Activated CD4-positive, alpha-beta T cell treated with anti-CD3 and anti-CD28 coated beads, Interleukin-2, amount 10 ng/mL, durations not matched to agents 24 days and 14 days (primary cell): Measurements from ENCODE around the gene RAD9A. TPM values are rescaled to one million over a fixed set of nuclear protein-coding genes. Genes with fewer than 3 reads are reported as not detected.

Source experiments
- DNase-seq: peaks from one replicate; pipeline ENCODE4 v3.0.0; 2022
- H3K27ac Mint-ChIP-seq: one replicate; pipeline ENCODE4 v1.8.0; 2022; ENCODE audit warnings: mild to moderate bottlenecking, mixed read lengths
- H3K27me3 Mint-ChIP-seq: one replicate; pipeline ENCODE4 v1.8.0; 2022; ENCODE audit warnings: mixed read lengths
- H3K36me3 Mint-ChIP-seq: one replicate; pipeline ENCODE4 v1.8.0; 2022; ENCODE audit warnings: low read depth, mild to moderate bottlenecking, mixed read lengths
- H3K4me1 Mint-ChIP-seq: one replicate; pipeline ENCODE4 v1.8.0; 2021; ENCODE audit warnings: mixed read lengths
- H3K4me3 Mint-ChIP-seq: one replicate; pipeline ENCODE4 v1.8.0; 2022; ENCODE audit warnings: mild to moderate bottlenecking, moderate library complexity, mixed read lengths
- H3K9me3 Mint-ChIP-seq: one replicate; pipeline ENCODE4 v1.8.0; 2021; ENCODE audit warnings: mixed read lengths
- intact Hi-C: fragments of 100-400 bp; cut with micrococcal nuclease; formaldehyde crosslinking; loops from one replicate; pipeline ENCODE4 v1.15.1; 2023
- total RNA-seq: library from RNA; stranded (reverse); gene quantifications from 2 replicates; pipeline ENCODE4 v1.2.3, GENCODE V29; 2022

The RAD9A gene
- total RNA-seq, 1 donor from 2014 or later: 31.6 TPM

DNA sequence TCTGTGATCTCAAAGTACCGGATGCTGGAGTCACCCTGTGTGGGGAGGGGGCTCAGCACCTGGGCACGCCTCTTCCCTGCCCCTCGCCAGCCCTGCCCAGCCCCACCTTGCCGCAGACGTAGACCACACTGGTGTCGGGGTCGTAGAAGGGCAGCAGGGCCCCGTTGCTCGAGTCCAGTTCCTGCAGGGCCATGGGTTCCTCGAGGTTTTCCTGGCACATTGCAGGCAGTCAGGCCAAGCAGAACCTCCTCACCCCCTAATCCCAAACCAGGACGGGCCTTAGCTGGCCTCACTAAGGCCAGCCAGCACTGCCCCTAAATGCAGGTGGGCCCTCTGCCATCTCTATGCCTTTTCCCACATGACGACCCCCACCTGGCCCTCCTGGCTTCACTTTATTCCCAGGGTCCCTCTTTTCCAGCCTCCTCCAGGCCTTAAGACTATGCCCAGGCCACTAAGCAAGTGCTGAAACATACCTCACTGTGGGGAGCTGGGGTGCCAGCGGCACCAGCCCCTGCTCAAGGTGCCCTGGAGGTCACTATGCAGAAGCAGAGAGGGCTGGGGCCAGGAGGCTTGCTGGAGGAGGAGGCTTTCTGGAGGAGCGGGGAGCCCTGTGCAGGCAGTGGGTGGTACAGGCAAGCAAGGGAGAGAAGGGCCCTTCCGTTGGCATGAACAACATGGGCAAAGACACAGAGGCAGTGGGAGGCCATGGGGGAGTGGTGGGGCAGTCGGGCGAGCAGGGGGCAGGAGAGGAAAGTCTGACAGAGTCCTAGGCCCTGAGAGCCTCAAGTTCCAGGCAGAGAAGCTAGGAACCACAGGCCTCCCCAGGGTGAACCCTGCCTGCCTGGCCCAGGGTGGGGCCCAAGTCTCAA is 48.7 kb downstream of the RAD9A start:
- intact Hi-C loops: no loop called here
- Mint-ChIP-seq H3K36me3 (peaks cover 37% of the 10 kb centered on the region), H3K4me3 (peak overlapping the region; percentile 99), H3K27me3 (no peaks in the 10 kb centered on the region), H3K9me3 (no peaks in the 10 kb centered on the region), H3K4me1 (peaks cover 48% of the 10 kb centered on the region), H3K27ac (peak overlapping the region; percentile 98)
- DNase-seq: no peak

DNA sequence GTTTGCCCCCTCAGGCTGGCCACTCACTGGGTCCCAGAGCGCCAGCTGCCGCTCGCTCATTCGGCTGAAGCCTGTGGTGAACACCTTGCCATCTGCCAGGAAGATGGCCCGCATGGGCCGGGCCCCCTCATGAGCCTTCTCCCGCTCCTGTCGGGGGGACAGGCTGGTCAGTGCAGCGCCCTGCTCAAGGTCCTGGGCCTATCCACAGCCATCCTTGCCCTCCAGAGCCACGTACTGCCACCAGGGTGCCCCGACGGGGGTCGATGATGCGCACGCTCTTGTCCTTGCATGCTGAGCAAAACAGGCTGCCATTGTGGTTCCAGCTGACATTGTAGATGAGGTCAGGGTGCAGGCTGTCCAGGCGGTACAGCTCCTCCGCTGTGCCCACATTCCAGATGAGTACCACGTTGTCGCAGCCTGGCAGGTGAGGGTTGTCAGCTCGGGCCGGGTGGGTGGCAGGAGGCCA is 49.3 kb downstream of the RAD9A start:
- DNase-seq: no peak
- H3K4me1 Mint-ChIP-seq: peaks cover 52% of the 10 kb centered on the region
- intact Hi-C loops: no loop called here
- peaks cover 32% of the 10 kb centered on the region for H3K36me3 Mint-ChIP-seq
- H3K4me3 Mint-ChIP-seq: peak overlapping the region; percentile 36
- no peaks in the 10 kb centered on the region for H3K27me3 Mint-ChIP-seq
- H3K9me3 Mint-ChIP-seq: no peaks in the 10 kb centered on the region
- H3K27ac Mint-ChIP-seq: peak overlapping the region; percentile 81

DNA sequence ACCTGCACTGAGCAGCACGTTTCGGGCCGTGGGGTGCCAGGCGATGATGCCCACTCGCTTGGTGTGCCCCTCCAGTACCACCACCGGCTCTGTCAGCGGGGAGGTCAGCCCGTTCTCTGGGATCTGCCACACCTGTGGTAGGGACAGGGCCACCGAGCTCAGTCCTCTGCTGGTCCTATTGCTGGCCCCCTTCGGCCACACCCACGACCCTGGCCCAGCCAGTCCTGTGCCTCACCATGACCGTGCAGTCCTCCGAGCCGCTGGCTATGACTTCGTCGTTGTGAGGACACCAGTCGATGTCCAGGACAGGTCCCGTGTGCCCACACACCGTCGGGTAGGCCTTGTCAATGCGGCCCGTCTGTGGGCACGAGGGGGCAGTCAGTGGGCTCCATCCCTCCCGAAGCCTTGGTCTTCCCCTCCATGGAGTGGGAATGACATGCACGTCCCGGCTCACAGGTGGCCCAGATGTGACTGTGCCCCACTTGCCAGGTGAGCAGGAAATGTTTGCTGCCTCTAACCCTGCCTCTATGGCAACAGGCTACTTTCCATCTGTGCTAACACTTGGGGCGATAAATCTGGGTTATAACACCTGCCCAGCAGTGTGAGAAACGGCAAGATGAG is 50.1 kb downstream of the RAD9A start:
- Mint-ChIP-seq H3K27ac (peak overlapping the region; percentile 90), H3K36me3 (peaks cover 26% of the 10 kb centered on the region), H3K9me3 (no peaks in the 10 kb centered on the region), H3K4me1 (peaks cover 54% of the 10 kb centered on the region), H3K4me3 (peak overlapping the region; percentile 77), H3K27me3 (no peaks in the 10 kb centered on the region)
- DNase-seq: no peak
- intact Hi-C loops: no loop called here

DNA sequence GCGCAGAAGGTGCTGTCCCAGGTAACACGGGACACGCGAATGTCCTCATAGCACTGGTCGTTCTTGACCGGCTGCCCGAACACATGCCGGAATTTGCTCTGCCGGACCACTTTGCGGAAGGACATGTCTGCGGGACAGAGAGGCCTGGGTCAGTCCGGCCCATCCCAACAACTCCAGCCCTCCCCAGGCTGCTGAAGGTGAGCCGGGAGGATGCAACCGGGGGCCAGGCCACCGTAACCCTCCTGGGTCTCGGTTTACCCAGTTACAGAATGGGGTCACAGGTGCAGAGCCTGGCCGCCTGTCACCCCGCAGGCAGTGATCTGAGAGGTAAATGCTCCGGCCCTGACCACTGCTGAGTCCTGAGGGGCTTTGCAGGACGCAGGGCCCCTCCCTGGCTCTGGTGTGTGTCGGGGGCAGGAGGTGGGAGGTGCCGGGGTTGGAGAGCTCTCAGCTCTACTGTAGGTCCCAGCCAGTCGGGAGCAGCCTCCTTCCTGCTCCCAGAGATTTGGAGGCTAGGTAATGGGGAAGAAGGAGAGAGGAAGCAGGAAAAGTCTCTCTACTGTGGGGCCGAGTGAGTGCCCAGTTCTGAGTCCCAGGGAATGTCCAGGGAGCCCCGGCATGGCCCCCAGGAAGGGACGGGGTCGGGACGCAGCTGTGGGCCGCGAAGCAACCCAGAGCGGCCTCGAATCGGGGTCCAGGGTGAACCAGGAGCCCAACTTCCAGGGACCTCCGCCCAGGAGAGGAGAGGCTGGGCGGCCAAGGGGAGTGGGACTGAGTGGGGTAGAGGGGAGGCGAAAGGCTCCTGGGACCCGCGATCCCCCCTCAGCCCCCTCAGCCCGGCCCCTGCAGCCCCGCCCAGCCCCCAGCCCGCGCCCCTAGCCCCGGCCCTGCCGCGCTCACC is 51.0 kb downstream of the RAD9A start:
- DNase-seq: no peak

DNA sequence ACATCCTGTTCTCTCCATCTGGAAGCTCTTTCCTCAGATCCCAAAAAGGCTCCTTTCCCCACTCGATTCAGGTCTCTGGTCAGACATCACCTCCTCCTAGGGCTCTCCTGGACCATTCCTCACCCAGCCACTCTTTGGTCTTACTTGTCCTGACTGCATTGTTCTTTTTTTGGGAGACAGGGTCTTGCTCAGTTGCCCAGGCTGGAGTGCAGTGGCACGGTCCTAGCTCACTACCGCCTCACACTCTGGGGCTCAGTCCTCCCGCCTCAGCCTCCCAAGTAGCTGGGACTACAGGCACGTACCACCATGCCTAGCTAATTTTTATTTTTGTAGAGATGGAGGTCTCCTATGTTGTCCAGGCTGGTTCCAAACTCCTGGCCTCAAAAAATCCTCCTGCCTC is 53.7 kb downstream of the RAD9A start:
- DNase-seq: no peak
- Mint-ChIP-seq H3K9me3 (no peaks in the 10 kb centered on the region), H3K4me3 (peak overlapping the region; percentile 80), H3K27ac (peak overlapping the region; percentile 88), H3K4me1 (peaks cover 48% of the 10 kb centered on the region), H3K27me3 (peaks cover 3% of the 10 kb centered on the region), H3K36me3 (no peaks in the 10 kb centered on the region)
- intact Hi-C loops: no loop called here

More for the DNA sequence above, 51.0 kb downstream of the RAD9A start:
- peaks cover 20% of the 10 kb centered on the region for H3K36me3 Mint-ChIP-seq
- peaks cover 56% of the 10 kb centered on the region for H3K4me1 Mint-ChIP-seq
- intact Hi-C loops: no loop called here
- peak overlapping the region; percentile 90 for H3K27ac Mint-ChIP-seq
- no peaks in the 10 kb centered on the region for H3K27me3 Mint-ChIP-seq
- H3K4me3 Mint-ChIP-seq: peak overlapping the region; percentile 77
- no peaks in the 10 kb centered on the region for H3K9me3 Mint-ChIP-seq

Other genes starting within 250 kb of the RAD9A start
- 244 and 248 TPM in 2 replicates for gene GRK2, start 125.5 kb upstream of the RAD9A start, total RNA-seq
- gene ANKRD13D, start 102.7 kb upstream of the RAD9A start, total RNA-seq: 114 and 124 TPM in 2 replicates
- 7.1 and 8.1 TPM in 2 replicates for gene SSH3, start 88.5 kb upstream of the RAD9A start, total RNA-seq
- 36.0 and 36.4 TPM in 2 replicates for gene POLD4, start 38.4 kb upstream of the RAD9A start, total RNA-seq
- gene CLCF1, start 18.4 kb upstream of the RAD9A start, total RNA-seq: 0.63 and 0.66 TPM in 2 replicates
- 251 and 252 TPM in 2 replicates for gene PPP1CA, start 9.9 kb downstream of the RAD9A start, total RNA-seq
- 115 and 119 TPM in 2 replicates for gene TBC1D10C, start 12.1 kb downstream of the RAD9A start, total RNA-seq
- 0.77 and 0.83 TPM in 2 replicates for gene CARNS1, start 23.7 kb downstream of the RAD9A start, total RNA-seq
- 79.3 and 83.1 TPM in 2 replicates for gene RPS6KB2, start 36.5 kb downstream of the RAD9A start, total RNA-seq
- gene PTPRCAP, start 45.7 kb downstream of the RAD9A start, total RNA-seq: 85.1 and 90.3 TPM in 2 replicates
- gene CORO1B, start 51.5 kb downstream of the RAD9A start, total RNA-seq: 251 and 259 TPM in 2 replicates
- not detected in 2 replicates for gene GPR152, start 60.7 kb downstream of the RAD9A start, total RNA-seq
- 0.66 and 0.68 TPM in 2 replicates for gene CABP4, start 63.4 kb downstream of the RAD9A start, total RNA-seq
- gene TMEM134, start 77.3 kb downstream of the RAD9A start, total RNA-seq: 56.8 and 58.3 TPM in 2 replicates
- 186 and 189 TPM in 2 replicates for gene AIP, start 91.0 kb downstream of the RAD9A start, total RNA-seq
- 126 and 128 TPM in 2 replicates for gene PITPNM1, start 113.4 kb downstream of the RAD9A start, total RNA-seq
- gene CDK2AP2, start 116.2 kb downstream of the RAD9A start, total RNA-seq: 93.5 and 97.9 TPM in 2 replicates
- gene CABP2, start 131.5 kb downstream of the RAD9A start, total RNA-seq: not detected in 2 replicates
- gene GSTP1, start 191.8 kb downstream of the RAD9A start, total RNA-seq: 305 and 312 TPM in 2 replicates
- 304 and 321 TPM in 2 replicates for gene NDUFV1, start 214.9 kb downstream of the RAD9A start, total RNA-seq
- 22.2 and 22.6 TPM in 2 replicates for gene NUDT8, start 238.0 kb downstream of the RAD9A start, total RNA-seq
- not detected in 2 replicates for gene TBX10, start 247.8 kb downstream of the RAD9A start, total RNA-seq